Measurements from ENCODE around the gene TAPBPL.

Gene TAPBPL

GRCh38 chr12:6438345-6438744 lies 13.5 kb upstream of the TAPBPL start:
- DNase-seq = no peak

GRCh38 chr12:6440391-6440790 lies 11.5 kb upstream of the TAPBPL start:
- DNase-seq = no peak

DNA sequence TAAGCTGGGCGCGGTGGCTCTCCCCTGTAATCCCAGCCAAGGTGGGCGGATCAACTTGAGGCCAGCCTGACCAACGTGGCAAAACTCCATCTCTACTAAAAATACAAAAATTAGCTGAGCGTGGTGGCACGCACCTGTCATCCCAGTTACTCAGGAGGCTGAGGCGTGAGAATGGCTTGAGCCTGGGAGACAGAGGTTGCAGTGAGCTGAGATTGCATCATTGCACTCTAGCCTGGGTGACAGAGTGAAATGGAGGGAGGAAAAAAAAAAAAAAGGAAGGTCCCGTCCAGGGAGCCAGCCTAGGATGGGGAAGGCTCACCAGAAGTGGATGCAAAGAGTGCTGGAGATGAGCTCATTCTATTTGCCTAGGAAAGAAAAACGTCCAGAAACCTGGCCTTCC lies 9.0 kb upstream of the TAPBPL start:
- DNase-seq = no peak

DNA sequence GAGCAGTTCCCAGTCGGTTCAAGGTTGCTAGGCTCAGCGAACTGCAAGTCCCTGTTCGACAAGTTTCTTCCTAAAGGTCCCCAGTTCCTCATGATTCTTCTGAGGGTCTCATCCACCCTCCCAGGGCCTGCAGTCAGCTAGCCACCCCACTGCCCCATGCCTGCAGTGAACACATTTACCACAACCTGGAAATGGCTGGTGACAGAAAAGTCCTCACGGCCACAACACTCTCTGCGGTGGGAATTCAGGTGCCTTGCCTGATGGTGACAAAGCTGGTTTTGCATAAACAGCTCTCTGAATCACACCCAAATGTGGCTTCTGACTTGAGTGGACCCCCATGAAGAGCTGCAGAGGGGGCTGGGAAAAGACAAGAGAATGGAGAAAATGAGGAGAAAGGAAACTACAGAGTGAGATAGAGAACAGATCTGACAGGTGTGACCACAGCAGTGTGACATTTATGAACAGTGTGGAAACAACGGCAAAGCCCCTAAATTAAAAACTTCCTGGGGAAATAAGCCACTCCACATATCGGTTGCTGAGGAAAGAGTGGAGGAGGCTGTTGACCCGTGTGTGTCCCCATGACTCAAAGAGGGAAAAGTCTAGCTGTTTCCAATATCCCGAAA lies 8.4 kb upstream of the TAPBPL start:
- DNase-seq = no peak

GRCh38 chr12:6444031-6444430 lies 7.8 kb upstream of the TAPBPL start:
- no peak for DNase-seq

- DNase-seq = no peak
Measured at GRCh38 chr12:6444704-6445688, 6.8 kb upstream of the TAPBPL start, which contains the start of gene CD27. Gene CD27 (plus strand): TSS chr12:6444955. CDS start chr12:6445096, 141 bp downstream.

GRCh38 chr12:6450091-6450868 lies 1.6 kb upstream of the TAPBPL start:
- DNase-seq = no peak

DNA sequence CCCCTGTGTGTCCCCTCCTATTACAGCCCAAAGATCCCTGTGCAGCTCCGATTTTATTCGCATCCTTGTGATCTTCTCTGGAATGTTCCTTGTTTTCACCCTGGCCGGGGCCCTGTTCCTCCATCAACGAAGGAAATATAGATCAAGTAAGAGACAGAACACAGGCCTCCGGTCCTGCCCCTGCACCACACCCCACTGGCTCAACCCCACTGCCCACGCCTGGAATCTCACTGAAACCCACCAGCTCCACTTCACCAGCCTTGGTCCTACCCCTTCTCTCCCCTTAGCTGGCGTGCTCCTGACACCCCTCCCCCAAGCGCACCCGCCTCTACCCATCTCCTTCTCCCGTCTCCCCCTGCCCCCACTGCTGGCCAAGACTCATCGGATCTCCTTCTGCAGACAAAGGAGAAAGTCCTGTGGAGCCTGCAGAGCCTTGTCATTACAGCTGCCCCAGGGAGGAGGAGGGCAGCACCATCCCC lies 934 bp upstream of the TAPBPL start:
- no peak for DNase-seq

DNA sequence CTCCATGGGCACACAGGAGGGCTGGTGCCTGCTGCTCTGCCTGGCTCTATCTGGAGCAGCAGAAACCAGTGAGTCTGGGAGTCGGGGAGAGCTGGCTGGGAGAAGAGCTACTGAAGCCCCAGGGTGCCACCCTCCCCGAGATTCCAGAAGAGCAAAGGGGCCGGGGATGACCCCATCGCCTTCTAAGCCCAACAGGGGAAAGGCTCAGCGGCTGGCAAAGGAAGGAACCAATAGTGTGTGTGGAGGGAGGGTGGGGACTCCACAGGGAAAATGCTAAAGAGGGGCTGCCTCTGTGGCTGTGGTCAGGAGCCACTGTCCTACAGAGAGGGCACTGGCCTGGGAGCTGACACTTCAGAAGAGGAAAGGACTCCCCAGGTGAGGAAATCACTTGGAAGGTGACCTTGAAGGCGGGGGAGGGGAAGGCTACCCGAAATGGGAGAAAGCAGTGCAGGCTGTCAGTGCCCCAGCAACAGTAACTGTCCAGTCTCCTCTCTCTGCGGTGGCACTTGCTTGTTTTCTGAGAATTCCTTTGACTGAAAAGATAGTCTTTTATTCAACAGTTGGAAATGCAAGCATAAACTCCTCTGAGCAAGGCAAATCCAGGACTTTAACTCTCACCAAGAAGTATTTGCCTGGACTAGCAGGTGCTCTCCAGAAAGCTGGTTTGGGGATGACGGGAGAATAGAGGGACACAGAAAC lies 552 bp downstream of the TAPBPL start:
- no peak for DNase-seq

DNA sequence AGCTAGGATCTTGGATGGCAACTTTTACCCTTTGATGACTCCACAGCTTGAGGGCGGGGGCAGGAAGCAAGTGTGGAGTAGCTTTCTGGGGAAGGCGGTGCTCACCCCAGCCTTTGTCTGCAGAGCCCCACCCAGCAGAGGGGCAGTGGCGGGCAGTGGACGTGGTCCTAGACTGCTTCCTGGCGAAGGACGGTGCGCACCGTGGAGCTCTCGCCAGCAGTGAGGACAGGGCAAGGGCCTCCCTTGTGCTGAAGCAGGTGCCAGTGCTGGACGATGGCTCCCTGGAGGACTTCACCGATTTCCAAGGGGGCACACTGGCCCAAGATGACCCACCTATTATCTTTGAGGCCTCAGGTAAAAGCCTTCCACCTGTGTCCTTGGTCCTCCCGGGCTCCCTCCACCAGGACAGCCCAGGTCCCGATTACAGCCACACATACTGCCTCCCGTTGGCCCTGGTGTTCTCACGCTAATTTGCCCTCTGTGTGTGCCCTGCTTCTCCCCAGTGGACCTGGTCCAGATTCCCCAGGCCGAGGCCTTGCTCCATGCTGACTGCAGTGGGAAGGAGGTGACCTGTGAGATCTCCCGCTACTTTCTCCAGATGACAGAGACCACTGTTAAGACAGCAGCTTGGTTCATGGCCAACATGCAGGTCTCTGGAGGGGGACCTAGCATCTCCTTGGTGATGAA lies 1.2 kb downstream of the TAPBPL start:
- no peak for DNase-seq

DNA sequence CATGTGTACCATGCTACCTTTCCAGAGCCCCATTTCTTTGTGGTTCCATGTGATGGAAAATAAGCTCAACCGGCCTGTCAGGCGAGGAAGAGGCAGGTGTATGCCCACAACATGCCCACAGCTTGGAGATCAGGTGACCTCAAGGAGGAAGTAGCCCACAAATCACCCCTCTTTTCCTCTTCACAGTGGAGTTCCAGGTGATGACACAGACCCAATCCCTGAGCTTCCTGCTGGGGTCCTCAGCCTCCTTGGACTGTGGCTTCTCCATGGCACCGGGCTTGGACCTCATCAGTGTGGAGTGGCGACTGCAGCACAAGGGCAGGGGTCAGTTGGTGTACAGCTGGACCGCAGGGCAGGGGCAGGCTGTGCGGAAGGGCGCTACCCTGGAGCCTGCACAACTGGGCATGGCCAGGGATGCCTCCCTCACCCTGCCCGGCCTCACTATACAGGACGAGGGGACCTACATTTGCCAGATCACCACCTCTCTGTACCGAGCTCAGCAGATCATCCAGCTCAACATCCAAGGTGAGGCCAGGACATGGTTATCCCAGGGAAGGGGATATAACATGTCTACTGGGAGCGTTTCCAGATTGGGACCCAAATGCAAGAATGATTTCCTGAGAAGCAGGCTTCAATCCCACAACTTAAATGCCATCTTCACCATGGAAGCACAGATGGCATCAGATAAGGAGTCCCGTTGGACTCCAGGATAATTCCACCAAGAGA lies 5.5 kb downstream of the TAPBPL start:
- DNase-seq = no peak

- DNase-seq = peak; percentile 38
Measured at GRCh38 chr12:6458281-6459003, 6.6 kb downstream of the TAPBPL start.

GRCh38 chr12:6459004-6459337 lies 7.1 kb downstream of the TAPBPL start:
- no peak for DNase-seq

- no peak for DNase-seq
Measured at GRCh38 chr12:6460751-6461371, 9.0 kb downstream of the TAPBPL start.

GRCh38 chr12:6461401-6462233 lies 9.8 kb downstream of the TAPBPL start:
- DNase-seq = no peak

DNA sequence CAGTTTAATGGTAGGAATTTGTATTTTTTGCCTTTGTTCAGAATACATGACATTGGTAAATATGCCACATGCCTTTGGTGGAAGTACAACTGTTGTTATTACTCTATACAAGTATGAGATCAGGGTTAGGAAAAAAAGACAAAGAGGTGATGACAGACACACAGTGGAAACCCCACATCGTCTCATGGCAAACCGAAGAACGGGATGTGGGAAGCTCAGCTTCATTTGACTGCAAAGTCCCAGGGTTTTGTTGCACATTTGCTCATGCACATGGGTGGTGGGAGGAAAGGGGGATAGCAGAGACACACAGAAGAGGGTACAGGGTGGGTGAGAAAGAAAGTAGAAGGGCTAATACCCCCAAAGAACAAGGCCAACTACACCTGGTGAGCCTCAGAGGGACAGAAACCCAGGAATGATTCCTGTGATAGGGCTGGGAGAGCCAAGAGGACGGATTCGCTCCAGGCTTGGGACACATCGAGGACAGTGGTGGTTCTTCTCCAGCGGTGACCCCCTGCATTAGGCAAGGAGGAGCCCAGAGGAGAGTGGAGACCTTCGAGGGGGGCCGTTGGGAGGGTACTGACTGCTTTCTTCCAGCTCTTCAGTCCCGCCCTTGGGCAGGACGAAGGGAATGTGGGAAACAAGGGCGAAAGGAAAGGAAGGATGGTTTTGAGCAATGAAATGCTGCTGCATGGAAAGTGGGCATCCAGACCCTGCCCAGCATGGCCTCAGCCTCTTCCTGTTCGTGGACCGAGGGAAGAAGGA lies 10.6 kb downstream of the TAPBPL start:
- DNase-seq = no peak

GRCh38 chr12:6463216-6463615 lies 11.4 kb downstream of the TAPBPL start:
- no peak for DNase-seq

DNA sequence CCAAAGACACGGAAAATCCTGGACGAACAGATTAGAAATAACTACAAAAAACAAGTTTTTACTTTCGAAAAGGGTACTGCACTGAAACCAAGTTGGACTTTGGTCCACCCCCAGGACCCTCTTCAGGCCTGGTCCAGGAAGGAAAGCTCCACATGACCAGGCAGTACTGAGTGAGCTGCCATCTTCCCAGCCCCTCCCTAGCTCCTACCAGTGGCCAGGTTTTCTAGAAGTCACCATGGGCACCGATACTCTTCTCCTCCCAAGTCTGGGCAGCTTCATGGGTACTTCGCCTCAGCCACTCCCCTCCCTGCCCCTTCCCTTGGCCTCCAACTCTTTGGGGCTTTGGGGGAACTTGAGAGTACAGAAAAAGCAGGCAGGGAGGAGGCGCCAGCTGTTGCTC lies 12.0 kb downstream of the TAPBPL start:
- no peak for DNase-seq
